ENCODE results near the gene GNAS. TPM values are rescaled to one million over a fixed set of nuclear protein-coding genes. Genes with fewer than 3 reads are reported as not detected.
A peak's percentile ranks its signal among the peaks of the same experiment; 100 is the strongest.

The GNAS gene
- total and polyA plus RNA-seq, 9 of the 15 experiments (the other 6 are each of a cell fraction or from before 2014, with no cell fraction given), result 128 to 648 (median 266) TPM

- TF ChIP-seq ZNF277 (CRISPR knock-in tag; IDR thresholded peaks at IDR 0.05; ENCODE audit: borderline replicate concordance) (no peak), ATF3 (IDR thresholded peaks at IDR 0.05) (peak; percentile 55), ATF3 (CRISPR knock-in tag; conservative IDR thresholded peaks at IDR 0.05) (no peak), RAD21 (CRISPR knock-in tag; conservative IDR thresholded peaks at IDR 0.05 in 1 of 2, IDR thresholded peaks at IDR 0.05 in 1 of 2) (no peak), FOXP4 (CRISPR knock-in tag; IDR thresholded peaks at IDR 0.05; ENCODE audit: borderline replicate concordance) (no peak), RBFOX2 (IDR thresholded peaks at IDR 0.05; ENCODE audit: low read depth, low read length) (peak; percentile 73), THRAP3 (IDR thresholded peaks at IDR 0.05; ENCODE audit: borderline replicate concordance) (no peak), NCOA4 (IDR thresholded peaks at IDR 0.05; ENCODE audit: partially characterized antibody) (no peak), HMG20B (CRISPR knock-in tag; IDR thresholded peaks at IDR 0.05) (no peak), ARHGAP35 (IDR thresholded peaks at IDR 0.05; ENCODE audit: partially characterized antibody) (no peak), CREB1 (IDR thresholded peaks at IDR 0.05) (peak; percentile 16; the same call in 1 of the 2 replicates), CREB1 (CRISPR knock-in tag; IDR thresholded peaks at IDR 0.05) (peak; percentile 39; the same call in 1 of the 2 replicates), VEZF1 (CRISPR knock-in tag; IDR thresholded peaks at IDR 0.05) (peak; percentile 93), MNT (conservative IDR thresholded peaks at IDR 0.05) (0 out of 4 replicates have a peak, but pooled peaks of 1 of the 2 experiments have one; percentile 26), PPARD (CRISPR knock-in tag; IDR thresholded peaks at IDR 0.05) (no peak), MLLT1 (IDR thresholded peaks at IDR 0.05) (peak; percentile 47 to 69; a peak in 2 of 4 replicates), SUPT5H (IDR thresholded peaks at IDR 0.05) (0 out of 2 replicates have a peak, but pooled peaks have one; percentile 55), ZNF23 (CRISPR knock-in tag; IDR thresholded peaks at IDR 0.05) (no peak)
Observed at GRCh38 chr20:58892141-58892931, 39.8 kb downstream of the GNAS start (continued).
